Activated T-cell treated with anti-CD3 and anti-CD28 coated beads for 1 hour (primary cell): ENCODE results near the gene TEK.
"Not testable (repeated sequence)": the region's sequence is repeated elsewhere in the genome, so short reads cannot be mapped to it uniquely, and the experiment has no call there.

Experiments
- DNase-seq: peaks from one replicate; pipeline ENCODE4 v3.0.0-alpha.2; 2020; ENCODE audit warnings: low read depth

The TEK gene

DNA sequence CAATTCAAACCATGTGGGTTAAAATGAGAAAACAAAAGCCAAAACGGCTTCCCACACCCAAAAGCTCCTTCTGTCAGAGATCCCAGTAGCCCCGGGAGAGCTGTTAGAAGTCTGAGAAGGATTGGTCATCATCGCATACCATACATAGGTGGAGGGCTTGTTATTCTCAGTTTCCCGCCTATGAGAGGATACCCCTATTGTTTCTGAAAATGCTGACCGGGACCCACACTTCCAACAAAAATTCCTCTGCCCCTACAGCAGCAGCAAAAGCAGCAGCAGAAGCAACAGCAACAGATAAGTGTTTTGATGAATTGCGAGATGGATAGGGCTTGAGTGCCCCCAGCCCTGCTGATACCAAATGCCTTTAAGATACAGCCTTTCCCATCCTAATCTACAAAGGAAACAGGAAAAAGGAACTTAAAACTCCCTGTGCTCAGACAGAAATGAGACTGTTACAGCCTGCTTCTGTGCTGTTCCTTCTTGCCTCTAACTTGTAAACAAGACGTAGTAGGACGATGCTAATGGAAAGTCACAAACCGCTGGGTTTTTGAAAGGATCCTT, at the start of gene TEK:
TSS of gene TEK (plus strand) at position 245 of the 561 bp plus-strand sequence. CDS start 366 bp downstream, outside the sequence.
- DNase-seq, result no peak

DNA sequence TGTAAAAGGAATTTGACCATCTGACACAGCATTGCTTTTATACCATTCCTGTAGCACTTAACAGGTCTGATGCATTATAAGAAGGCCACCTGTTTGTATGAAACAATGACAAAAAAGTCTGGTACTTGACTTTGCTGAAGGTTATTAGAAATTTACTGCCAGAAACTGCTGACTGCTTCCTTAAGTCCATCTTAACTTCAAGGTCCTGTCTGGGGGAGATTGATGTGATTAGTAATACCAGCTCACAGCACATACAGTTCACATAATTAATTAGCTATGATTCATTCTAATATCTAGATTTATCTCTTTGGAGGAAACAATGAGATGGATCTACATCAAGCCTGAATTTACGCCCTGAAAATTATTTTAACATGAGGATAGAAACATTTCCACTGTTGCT, 49.6 kb upstream of the TEK start:
- DNase-seq, result no peak

DNA sequence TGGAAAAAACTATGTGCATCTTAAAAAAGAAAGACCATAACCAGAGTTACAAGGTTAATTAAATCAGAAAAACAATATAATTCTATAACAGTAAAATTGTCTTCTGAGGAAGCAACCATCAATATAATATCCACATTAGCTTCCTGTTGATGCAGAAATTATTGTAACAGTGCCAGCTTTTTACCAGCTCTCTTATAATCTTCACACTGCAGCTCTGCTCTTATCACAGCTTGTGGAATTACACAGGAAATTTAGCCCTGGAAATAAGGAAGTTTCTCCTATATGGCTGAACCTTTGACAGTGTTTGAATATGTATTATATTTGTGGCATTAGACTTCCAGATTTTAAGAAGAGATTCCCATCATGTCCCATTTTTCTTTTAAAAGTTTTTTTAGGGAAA, 49.1 kb upstream of the TEK start:
- DNase-seq, result no peak

DNA sequence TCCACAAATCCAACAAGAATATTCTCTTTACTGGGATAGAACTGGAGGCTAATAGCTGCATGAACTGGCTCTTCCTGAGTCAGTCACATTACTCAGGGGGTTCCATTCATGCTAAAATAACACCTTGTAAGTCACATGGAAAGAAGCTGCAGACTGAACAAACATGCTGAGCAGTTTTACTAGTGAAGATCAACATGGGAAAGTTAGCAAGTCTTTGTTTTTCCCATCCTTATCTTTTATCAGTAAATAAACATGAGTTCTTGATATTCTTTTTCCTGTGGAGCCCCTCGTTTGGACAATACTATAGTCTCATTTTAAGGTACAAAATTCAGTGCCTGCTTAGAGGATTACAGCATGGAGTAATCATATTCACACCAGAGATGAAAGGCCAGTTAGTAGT, 43.7 kb upstream of the TEK start:
- DNase-seq, result no peak

DNA sequence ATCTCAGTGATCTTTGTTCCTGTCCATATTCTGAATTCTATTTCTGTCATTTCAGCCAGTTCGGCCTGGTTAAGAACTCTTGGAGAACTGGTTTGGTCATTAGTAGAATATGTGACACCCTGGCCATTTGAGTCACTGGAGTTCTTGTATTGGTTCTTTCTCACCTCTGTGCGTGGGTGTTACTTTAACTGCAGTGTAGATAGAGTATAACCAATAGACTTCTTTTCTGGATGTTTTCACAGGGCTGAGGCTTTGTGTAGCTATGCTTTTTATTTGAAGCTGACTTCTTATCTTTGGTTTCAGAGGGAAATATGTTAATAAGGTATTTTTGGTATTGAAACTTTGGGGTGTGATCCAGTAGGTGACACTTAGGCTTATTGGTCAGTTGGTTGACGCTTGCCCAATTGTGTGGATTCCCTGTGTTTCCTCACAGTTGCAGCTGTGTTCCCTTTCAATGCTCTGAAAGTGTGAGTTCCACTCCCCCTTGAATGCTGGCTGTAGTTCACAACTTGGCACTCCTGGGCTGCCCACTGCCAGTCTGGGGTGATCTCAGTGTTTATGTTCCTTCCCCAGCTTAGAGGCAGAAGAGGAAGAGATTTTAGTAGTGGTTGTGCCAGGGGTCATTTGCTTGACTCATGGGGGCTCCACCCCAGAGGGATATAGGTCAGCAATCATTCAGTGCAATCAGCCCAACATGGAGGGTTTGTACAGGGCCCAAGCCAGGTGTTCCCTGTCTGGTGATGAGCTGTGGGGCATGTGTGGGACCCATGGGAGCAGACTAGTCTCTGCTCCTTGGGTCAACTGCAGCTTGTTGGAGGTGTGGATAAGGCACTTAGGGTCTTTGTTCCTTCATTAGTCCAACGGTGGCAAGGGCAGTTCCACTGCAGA, 34.9 kb upstream of the TEK start:
- no peak for DNase-seq

DNA sequence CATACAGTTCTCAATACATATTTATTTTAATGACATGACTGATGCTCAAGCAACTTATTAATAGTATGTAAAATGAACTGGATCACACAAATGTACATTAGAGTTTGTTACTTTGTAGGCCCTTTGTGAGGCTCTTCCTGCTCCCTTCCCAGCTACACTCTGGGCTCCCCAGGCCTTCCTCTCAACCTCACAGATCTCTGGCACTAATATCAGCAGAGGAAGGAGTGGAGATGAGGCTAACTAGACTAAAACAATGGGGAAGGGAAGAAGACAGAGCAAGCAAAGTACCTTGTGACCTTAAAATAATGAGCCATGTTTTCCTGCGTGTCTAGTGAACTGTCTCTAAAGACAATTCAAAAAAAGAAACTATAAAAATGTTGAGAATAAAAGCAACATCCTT, 30.3 kb upstream of the TEK start:
- DNase-seq, result no peak

DNA sequence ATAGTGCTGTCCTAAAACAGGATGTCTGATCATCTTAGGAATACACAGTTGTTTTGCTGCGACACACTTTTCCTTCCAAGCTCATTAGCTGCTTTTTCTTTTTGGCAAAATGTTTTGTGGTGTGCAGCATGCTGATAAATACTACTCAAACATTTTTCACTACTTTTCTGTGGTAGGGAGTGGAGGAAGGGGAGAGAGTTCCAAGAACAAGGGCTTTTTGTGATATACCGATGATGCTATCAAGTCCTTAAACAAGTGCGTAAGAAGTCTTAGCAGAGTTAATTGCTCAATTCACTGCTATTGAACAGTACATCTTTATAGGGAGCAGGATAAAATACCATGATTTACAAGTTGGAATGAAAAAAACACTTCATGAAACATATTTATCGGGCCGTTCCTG, 23.6 kb upstream of the TEK start:
- no peak for DNase-seq

DNA sequence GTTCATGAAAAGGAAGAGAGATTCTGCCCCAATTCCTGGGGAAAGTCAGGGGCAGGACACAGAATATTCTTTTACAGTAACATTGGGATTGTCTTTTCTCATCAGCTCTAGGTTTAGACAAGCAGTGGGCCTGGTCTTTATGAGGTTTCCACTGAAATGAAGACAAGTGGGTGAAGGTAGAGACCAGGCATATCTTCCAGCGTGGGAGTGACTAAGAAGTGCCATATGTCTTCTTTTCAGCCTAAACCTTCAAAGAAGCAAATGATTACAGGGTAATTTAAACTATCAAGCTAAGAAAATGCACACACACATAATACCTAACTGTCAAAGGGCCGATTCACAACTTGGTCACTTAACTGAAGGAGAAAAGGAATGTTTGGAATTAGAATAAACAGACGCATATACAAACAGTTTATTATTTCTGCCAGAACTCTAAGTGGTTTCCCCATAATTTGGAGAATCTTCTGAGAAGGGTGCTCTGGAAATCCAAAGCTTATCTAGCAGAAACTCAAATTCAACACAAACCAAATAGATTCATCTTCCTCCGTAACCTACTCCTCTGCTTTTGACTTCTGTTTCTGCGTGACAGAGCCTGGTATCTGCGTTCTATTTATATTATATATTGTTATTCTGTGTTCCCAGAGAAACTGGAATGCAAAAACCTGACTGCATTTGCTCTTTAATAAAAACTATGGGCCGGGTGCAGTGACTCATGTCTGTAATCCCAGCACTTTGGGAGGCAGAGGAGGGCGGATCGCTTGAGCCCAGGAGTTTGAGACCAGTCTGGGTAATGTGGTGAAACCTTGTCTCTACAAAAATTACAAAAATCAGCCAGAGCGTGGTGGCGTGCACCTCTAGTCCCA, 22.0 kb upstream of the TEK start:
- DNase-seq, result no peak

DNA sequence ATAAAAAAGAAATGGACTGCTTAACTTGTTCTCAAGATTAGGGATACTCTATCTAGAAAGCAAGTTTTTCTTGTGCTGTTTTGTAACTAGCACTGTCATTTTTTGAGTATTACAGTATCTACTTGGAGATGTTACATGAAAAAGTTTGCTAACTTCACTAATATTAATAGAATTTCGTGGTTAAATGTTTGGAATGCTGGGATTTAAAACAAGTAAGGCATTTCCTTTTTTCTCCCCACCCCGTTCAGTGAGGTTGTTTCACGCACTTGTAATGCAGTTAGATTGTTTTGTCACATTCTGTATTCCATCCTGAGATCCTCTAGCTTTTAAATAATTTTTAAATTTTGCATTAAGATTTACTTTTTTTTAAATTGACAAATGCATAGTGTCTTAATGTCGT, 20.0 kb upstream of the TEK start:
- DNase-seq, result no peak

DNA sequence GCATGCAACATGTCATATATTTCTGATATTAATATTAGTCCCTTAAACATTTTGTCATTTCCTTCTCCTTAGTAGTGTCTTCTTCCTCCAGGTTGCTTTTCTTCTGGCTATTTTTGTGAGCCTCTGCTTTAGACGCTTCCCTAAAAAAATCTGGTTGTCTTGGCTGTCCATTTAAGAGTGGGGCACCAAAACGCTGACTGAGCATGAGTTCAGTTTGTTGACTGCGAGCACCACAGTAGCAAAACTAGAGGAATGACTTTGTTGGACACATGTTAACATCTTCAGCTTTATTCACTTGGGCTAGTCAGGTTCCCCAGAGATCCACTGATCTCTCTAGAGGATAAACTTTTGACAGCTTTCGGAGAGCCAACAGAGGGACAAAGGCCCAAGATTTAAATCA, 19.3 kb upstream of the TEK start:
- DNase-seq, result no peak

DNA sequence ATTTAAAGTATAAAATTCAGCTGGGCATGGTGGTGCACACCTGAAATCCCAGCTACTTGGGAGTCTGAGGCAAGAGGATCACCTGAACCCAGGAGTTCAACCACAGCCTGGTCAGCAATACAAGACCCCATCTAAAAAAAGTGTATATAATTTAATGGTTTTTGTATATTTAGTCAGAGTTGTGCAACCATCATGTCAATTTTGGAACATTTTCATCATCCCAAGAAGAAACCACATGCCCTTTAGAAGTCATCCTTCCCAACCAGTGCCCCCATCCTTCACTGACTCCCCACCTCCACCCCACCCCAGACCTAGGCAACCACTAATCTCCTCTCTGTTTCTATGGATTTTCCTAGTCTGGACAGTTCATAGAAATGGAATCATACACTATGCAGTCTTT, 18.8 kb upstream of the TEK start:
- DNase-seq, result no peak

DNA sequence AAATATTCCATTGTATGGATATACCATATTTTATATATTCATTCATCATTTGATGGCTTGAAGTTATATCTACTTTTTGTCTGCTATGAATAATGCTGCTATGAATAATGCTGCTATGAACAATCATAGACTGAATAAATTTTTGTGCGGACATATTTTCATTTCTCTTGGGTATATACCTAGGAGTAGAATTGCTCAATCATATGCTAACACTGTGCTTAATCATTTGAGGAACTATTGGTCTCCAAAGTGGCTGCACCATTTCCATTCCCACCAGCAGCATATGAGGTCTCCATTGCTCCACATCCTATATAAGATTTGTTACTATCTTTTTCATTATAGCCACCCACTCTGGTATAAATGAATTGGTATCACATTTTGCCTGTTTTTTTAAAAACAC, 18.3 kb upstream of the TEK start:
- DNase-seq, result no peak

DNA sequence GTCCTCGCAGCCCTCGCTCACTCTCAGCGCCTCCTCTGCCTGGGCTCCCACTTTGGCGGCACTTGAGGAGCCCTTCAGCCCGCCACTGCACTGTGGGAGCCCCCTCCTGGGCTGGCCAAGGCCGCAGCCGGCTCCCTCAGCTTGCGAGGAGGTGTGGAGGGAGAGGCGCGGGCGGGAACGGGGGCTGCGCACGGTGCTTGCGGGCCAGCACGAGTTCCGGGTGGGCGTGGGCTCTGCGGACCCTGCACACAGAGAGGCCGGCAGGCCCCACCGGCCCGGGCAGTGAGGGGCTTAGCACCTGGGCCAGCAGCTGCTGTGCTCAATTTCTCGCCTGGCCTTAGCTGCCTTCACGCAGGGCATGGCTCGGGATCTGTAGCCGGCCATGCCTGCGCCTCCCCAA, 16.5 kb upstream of the TEK start:
- DNase-seq, result not testable (repeated sequence)

DNA sequence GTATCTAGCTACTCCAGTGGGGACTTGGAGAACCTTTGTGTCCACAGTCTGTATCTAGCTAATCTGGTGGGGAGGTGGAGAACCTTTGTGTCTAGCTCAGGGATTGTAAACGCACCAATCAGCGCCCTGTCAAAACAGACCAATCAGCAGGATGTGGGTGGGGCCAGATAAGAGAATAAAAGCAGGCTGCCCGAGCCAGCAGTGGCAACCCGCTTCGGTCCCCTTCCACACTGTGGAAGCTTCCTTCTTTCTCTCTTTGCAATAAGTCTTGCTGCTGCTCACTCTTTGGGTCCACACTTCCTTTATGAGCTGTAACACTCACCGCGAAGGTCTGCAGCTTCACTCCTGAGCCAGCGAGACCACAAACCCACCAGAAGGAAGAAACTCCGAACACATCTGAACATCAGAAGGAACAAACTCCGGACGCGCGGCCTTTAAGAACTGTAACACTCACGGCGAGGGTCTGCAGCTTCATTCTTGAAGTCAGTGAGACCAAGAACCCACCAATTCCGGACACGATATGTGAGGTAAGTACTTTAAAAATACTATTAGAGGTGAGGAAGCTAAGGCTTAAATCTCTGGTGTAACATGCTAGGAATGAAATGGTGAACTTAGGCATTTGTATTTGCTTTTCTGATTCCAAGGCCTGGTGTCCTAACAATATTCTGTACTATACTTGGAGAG, 15.5 kb upstream of the TEK start:
- DNase-seq, result not testable (repeated sequence)

DNA sequence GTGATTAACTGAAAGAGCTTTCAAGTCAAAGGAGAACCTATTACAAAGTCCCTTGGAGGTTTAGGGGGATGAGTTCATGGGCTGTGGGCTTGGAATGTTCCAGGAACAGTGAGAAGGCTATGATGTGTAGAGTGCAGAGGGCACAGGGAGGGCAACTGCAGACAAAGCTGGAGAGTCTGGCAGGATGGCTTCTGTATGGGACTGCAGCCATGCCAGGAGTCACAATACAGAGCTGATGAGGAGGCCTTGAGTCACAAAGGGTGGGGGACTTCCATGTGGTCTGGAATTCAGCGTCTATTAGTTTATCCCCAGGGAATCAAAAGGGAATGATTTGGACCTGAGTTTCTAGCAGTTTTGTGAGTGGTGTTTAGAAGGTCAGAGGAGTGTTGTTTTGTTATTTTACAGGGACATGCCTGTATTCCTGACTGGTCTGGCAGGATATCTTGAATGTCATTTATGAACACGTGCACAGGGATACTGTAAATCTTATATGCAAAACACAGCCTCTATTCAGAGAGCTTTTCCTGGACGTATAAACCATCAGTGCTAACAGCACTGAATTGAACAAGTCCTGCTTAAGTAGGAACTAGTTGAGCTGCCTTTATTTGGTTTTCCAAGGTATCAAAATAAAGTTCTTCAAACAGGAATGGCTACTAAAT, 14.3 kb upstream of the TEK start:
- no peak for DNase-seq

DNA sequence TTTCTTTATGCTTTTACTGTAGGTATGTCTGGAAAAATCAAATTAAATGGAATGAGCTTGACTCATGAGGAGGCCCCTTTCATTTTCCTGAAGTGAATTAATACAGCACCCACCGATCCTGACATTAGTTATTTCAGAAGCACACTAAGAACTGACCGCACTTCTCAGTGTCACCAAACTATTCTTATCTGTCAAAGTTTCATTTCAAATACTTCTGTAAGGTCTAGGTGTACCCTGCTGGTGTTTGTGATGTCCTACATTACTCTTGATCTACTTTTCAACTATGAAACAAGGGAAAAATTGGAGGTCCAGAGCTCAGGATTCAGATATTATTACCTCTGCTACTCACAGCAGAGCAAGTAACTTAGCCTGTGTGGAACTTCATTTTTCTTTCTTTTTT, 1.8 kb upstream of the TEK start:
- no peak for DNase-seq

DNA sequence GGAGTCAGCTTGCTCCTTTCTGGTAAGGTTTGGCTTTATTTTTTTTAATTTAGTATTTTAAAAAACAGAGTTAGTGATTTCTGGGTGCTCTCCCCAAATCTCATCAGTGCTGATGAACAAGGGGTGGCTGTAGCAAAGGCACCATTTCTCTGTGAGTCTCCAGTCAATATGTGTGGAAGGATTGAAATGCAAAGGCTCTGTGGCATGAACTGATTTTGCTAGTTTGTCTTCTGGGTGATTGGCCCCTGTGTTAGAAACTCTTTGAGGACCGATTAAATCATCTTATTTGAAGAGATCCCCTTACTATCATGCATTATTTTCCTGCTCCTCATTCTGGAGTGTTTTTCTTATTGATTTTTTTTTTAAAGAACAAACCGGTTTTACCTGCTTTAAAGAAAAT, 596 bp downstream of the TEK start:
- DNase-seq, result no peak

DNA sequence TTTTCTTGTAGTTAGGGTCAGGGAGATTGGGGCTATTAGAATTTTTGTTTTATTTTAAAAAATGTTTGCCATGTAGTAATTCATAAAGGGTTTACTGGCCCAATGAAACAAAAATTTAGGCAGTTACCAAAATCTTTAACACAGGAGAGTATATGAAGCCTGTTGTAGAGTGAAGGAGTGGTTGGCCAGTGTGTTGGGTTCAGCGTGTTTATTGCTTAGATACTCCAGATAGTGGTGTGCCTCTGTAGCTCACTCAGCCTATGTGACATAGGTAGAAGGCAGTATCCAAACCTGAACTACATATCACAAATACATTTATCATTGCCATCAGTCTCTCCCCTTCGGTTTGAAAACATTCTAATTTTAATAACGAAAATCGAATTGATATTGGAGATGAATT, 1.2 kb downstream of the TEK start:
- DNase-seq, result no peak

DNA sequence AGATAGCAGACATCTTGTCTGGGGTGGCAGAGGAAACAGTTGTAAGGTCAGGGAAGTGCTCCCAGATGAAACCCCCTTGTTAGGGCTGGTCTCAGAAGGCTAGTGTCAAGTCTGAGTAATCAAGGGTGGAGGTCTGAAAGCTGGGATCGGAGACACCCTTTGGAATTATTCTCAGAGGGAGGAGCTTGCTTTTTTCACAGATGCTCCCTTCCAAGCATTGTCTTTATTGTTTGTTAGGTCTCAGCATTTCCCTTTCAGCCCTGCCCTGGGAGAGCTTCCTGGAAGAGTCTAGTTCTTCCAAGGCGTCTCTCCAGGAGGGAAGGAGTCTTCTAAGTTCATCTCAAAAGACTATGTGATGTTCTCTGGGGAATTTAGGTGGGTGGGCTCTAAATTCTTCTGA, 3.2 kb downstream of the TEK start:
- no peak for DNase-seq

DNA sequence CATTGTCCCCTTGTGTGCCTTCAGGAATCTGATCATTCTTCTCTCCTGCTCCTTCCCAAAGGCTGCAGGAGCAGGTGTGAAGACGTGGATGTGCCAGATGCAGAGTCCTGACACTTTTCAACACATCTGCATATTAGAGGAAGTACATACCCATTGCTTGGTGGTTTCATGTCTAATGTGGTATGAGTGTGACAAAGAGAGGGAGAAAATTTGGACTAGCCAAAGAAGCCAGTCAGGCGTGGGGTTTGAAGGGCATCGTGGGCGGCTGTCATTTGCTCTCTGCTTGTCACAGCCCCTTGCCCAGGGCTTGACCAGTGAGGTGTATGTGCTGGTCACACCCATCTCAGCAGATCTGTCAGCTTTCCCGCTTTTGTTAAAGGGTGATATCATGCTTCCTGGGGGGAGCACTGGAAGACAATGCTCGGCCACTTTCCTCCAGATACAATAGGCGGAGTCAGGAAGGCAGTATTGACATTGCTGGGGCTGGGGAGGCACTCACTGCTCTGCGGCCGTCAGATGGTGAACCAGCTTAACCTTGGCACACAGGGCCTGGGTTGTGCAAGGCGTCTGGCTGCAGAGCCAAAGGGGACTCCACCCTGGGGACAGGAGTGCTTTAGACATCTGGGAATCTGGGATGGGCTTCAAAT, 8.6 kb downstream of the TEK start:
- no peak for DNase-seq

DNA sequence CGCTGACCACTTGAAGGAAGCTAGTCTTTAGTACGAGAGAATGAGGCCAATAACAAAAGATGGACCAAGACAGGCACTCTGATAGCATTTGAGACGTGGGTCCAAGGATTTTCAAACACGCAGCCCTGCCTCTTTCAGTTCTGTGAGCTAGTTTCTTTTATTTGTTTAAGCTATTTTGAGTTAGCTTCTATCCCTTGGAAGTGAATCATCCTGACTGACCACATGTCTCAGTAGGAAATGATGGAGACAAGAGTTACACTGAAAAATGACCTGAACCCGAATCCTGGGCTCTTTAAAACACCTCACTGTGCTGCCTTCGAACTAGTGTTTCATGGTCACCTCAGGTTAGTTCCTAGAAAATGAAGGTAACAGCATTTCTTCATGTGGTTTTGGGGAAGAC, 9.9 kb downstream of the TEK start:
- no peak for DNase-seq
